ENCODE data around the gene SLCO3A1.

SLCO3A1 gene

DNA sequence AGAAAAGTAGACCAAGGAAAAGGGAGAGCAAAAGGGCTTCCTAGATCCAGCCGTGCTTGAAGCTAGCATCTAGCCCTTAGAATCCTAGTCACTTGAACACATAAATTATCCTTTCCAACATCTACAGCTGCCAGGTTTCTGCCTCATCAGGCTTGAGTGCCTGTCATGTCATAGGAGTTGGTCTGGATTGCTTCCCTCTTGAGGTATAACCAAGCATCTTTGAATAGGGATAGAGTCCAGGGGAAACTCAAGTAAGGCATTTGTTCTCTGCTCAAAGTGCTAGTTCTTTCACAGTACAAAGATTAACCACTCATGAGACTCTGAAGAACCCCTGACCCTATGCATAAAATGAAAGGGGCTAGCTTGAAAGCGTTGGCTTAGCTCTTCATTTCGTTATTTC lies 72.3 kb downstream of the SLCO3A1 start:
- Histone ChIP-seq H3K4ac (ENCODE audit: low read depth, low read length) (no peak overlapping the region), H3K27me3 (ENCODE audit: insufficient read depth, low read length) (no peaks in the 10 kb centered on the region), H2BK120ac (ENCODE audit: insufficient read depth, low read length, poor library complexity) (no peak overlapping the region), H2BK5ac (ENCODE audit: low read depth, low read length, poor library complexity) (no peak overlapping the region), H3K4me1 (ENCODE audit: control insufficient read depth in 1 of 2, insufficient read depth in 2 of 2, low read length in 2 of 2) (no peaks in the 10 kb centered on the region), H3K14ac (ENCODE audit: low read length) (no peak overlapping the region), H3K79me1 (ENCODE audit: low read length) (no peaks in the 10 kb centered on the region), H3K9me3 (ENCODE audit: insufficient read depth, low read depth, low read length) (no peaks in the 10 kb centered on the region), H2AFZ (ENCODE audit: insufficient read depth, low read length, poor library complexity) (no peak overlapping the region), H3K4me3 (ENCODE audit: low read depth, low read length) (no peak overlapping the region), H4K91ac (ENCODE audit: low read depth, low read length) (no peak overlapping the region), H3K23ac (ENCODE audit: low read length) (no peak overlapping the region), H3K79me2 (ENCODE audit: control insufficient read depth, insufficient read depth, low read length, poor library complexity) (no peaks in the 10 kb centered on the region), H4K8ac (ENCODE audit: low read depth, low read length) (no peak overlapping the region), H3K9ac (ENCODE audit: low read length) (no peak overlapping the region), H3K4me2 (ENCODE audit: low read length) (no peak overlapping the region), H3K36me3 (ENCODE audit: control insufficient read depth in 1 of 2, insufficient read depth in 2 of 2, low read length in 2 of 2) (no peaks in the 10 kb centered on the region), H2BK12ac (ENCODE audit: low read length) (no peak overlapping the region), H4K12ac (ENCODE audit: low read depth, low read length) (no peak overlapping the region), H3K27ac (ENCODE audit: low read depth, low read length) (no peak overlapping the region), H3K18ac (ENCODE audit: low read length) (no peak overlapping the region), H2AK5ac (ENCODE audit: low read length) (no peak overlapping the region)
- WGBS (ENCODE audit: extremely low coverage, insufficient coverage, insufficient read length): no CpG with 5 or more reads among the region's 3 CpGs
- no peak for DNase-seq

DNA sequence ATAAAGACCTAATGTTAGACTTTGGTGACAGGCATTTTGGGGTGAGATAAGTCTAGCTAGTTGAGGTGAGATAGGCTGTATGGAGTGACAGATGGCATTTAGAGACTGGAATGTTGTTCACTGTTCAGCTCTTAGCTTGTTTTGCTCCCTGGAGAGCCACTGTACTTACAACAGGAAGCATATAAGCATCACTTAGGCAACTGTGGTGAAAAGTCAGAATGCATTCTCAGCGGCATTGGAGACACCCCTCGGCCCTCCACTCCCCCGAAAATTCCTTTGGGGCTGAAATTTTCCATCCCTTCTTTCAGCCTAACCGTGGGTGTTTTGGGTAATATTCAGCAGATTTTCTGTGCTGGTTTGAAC lies 73.4 kb downstream of the SLCO3A1 start:
- no peak overlapping the region for H4K12ac ChIP-seq (ENCODE audit: low read depth, low read length)
- no peak overlapping the region for H3K14ac ChIP-seq (ENCODE audit: low read length)
- H3K9ac ChIP-seq (ENCODE audit: low read length): no peak overlapping the region
- no peak overlapping the region for H2BK120ac ChIP-seq (ENCODE audit: insufficient read depth, low read length, poor library complexity)
- H3K27ac ChIP-seq (ENCODE audit: low read depth, low read length): no peak overlapping the region
- no peak overlapping the region for H2BK12ac ChIP-seq (ENCODE audit: low read length)
- DNase-seq: no peak
- H3K18ac ChIP-seq (ENCODE audit: low read length): no peak overlapping the region
- H3K79me2 ChIP-seq (ENCODE audit: control insufficient read depth, insufficient read depth, low read length, poor library complexity): no peaks in the 10 kb centered on the region
- no peak overlapping the region for H4K91ac ChIP-seq (ENCODE audit: low read depth, low read length)
- H3K27me3 ChIP-seq (ENCODE audit: insufficient read depth, low read length): no peaks in the 10 kb centered on the region
- H3K4me2 ChIP-seq (ENCODE audit: low read length): no peak overlapping the region
- H3K79me1 ChIP-seq (ENCODE audit: low read length): no peaks in the 10 kb centered on the region
- H3K4me1 ChIP-seq (ENCODE audit: control insufficient read depth in 1 of 2, insufficient read depth in 2 of 2, low read length in 2 of 2): no peaks in the 10 kb centered on the region
- H2BK5ac ChIP-seq (ENCODE audit: low read depth, low read length, poor library complexity): no peak overlapping the region
- H2AK5ac ChIP-seq (ENCODE audit: low read length): no peak overlapping the region
- H3K4me3 ChIP-seq (ENCODE audit: low read depth, low read length): no peak overlapping the region
- no peak overlapping the region for H2AFZ ChIP-seq (ENCODE audit: insufficient read depth, low read length, poor library complexity)
- no peak overlapping the region for H4K8ac ChIP-seq (ENCODE audit: low read depth, low read length)
- no peak overlapping the region for H3K23ac ChIP-seq (ENCODE audit: low read length)
- no peaks in the 10 kb centered on the region for H3K9me3 ChIP-seq (ENCODE audit: insufficient read depth, low read depth, low read length)
- H3K36me3 ChIP-seq (ENCODE audit: control insufficient read depth in 1 of 2, insufficient read depth in 2 of 2, low read length in 2 of 2): no peaks in the 10 kb centered on the region
- no CpG with 5 or more reads among the region's 4 CpGs for whole genome bisulfite sequencing (ENCODE audit: extremely low coverage, insufficient coverage, insufficient read length)
- no peak overlapping the region for H3K4ac ChIP-seq (ENCODE audit: low read depth, low read length)

DNA sequence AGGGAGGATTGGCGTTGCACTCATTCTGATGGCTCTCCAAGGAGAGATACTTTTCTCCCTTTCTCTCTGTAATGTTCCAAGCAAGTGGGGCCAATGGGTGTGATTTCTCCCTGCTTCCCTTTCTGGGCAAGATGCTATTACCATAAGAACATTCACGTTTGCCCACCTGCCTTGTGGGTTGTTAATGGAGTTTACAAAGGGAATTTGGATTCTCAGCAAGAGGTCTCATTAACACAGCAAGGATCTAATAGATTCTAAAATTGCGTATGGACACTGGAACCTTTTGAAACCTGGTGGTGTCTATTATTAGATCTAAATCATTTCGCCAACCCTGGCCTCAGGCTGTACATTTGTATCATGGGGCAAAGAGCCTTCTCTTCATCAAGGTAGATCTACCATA lies 74.1 kb downstream of the SLCO3A1 start:
- no CpG with 5 or more reads among the region's 4 CpGs for WGBS (ENCODE audit: extremely low coverage, insufficient coverage, insufficient read length)
- Histone ChIP-seq H2BK120ac (ENCODE audit: insufficient read depth, low read length, poor library complexity) (no peak overlapping the region), H3K14ac (ENCODE audit: low read length) (no peak overlapping the region), H4K8ac (ENCODE audit: low read depth, low read length) (no peak overlapping the region), H2BK5ac (ENCODE audit: low read depth, low read length, poor library complexity) (no peak overlapping the region), H3K9ac (ENCODE audit: low read length) (no peak overlapping the region), H3K23ac (ENCODE audit: low read length) (no peak overlapping the region), H3K79me2 (ENCODE audit: control insufficient read depth, insufficient read depth, low read length, poor library complexity) (no peaks in the 10 kb centered on the region), H4K12ac (ENCODE audit: low read depth, low read length) (no peak overlapping the region), H3K4ac (ENCODE audit: low read depth, low read length) (no peak overlapping the region), H3K27ac (ENCODE audit: low read depth, low read length) (no peak overlapping the region), H3K27me3 (ENCODE audit: insufficient read depth, low read length) (no peaks in the 10 kb centered on the region), H3K4me1 (ENCODE audit: control insufficient read depth in 1 of 2, insufficient read depth in 2 of 2, low read length in 2 of 2) (no peaks in the 10 kb centered on the region), H3K36me3 (ENCODE audit: control insufficient read depth in 1 of 2, insufficient read depth in 2 of 2, low read length in 2 of 2) (no peaks in the 10 kb centered on the region), H3K4me2 (ENCODE audit: low read length) (no peak overlapping the region), H3K79me1 (ENCODE audit: low read length) (no peaks in the 10 kb centered on the region), H3K9me3 (ENCODE audit: insufficient read depth, low read depth, low read length) (no peaks in the 10 kb centered on the region), H2BK12ac (ENCODE audit: low read length) (no peak overlapping the region), H2AK5ac (ENCODE audit: low read length) (no peak overlapping the region), H4K91ac (ENCODE audit: low read depth, low read length) (no peak overlapping the region), H2AFZ (ENCODE audit: insufficient read depth, low read length, poor library complexity) (no peak overlapping the region), H3K18ac (ENCODE audit: low read length) (no peak overlapping the region), H3K4me3 (ENCODE audit: low read depth, low read length) (no peak overlapping the region)
- no peak for DNase-seq

DNA sequence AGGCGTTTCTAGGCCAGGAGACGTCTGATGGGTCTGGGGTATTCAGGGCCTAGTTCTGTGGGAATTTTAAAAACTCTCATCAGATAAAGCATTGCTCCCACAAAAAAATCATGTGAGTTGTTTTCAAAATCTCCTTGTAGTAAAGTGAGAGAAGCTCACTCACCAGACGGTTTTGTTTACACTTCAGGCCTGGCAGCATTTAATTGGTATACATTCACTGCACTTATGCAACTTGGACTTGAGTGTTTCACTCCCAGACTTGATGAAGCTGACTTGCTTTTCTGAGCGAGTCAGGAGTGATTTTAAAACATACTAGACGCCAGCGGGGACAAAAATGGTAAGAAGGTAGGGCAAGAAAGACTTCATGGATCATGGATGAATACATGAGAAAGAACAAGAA lies 75.2 kb downstream of the SLCO3A1 start:
- Histone ChIP-seq H4K8ac (ENCODE audit: low read depth, low read length) (no peak overlapping the region), H3K4me3 (ENCODE audit: low read depth, low read length) (no peak overlapping the region), H3K79me1 (ENCODE audit: low read length) (no peaks in the 10 kb centered on the region), H4K12ac (ENCODE audit: low read depth, low read length) (no peak overlapping the region), H3K4me2 (ENCODE audit: low read length) (no peak overlapping the region), H2AK5ac (ENCODE audit: low read length) (no peak overlapping the region), H3K79me2 (ENCODE audit: control insufficient read depth, insufficient read depth, low read length, poor library complexity) (no peaks in the 10 kb centered on the region), H2BK5ac (ENCODE audit: low read depth, low read length, poor library complexity) (no peak overlapping the region), H3K4ac (ENCODE audit: low read depth, low read length) (no peak overlapping the region), H3K9me3 (ENCODE audit: insufficient read depth, low read depth, low read length) (no peaks in the 10 kb centered on the region), H3K36me3 (ENCODE audit: control insufficient read depth in 1 of 2, insufficient read depth in 2 of 2, low read length in 2 of 2) (no peaks in the 10 kb centered on the region), H2AFZ (ENCODE audit: insufficient read depth, low read length, poor library complexity) (no peak overlapping the region), H3K27me3 (ENCODE audit: insufficient read depth, low read length) (no peaks in the 10 kb centered on the region), H3K4me1 (ENCODE audit: control insufficient read depth in 1 of 2, insufficient read depth in 2 of 2, low read length in 2 of 2) (no peaks in the 10 kb centered on the region), H2BK120ac (ENCODE audit: insufficient read depth, low read length, poor library complexity) (no peak overlapping the region), H3K14ac (ENCODE audit: low read length) (no peak overlapping the region), H3K9ac (ENCODE audit: low read length) (no peak overlapping the region), H4K91ac (ENCODE audit: low read depth, low read length) (no peak overlapping the region), H2BK12ac (ENCODE audit: low read length) (no peak overlapping the region), H3K18ac (ENCODE audit: low read length) (no peak overlapping the region), H3K23ac (ENCODE audit: low read length) (no peak overlapping the region), H3K27ac (ENCODE audit: low read depth, low read length) (no peak overlapping the region)
- no peak for DNase-seq
- WGBS (ENCODE audit: extremely low coverage, insufficient coverage, insufficient read length): no CpG with 5 or more reads among the region's 6 CpGs
